Hematopoietic multipotent progenitor cell treated with erythropoietin and hydrocortisone succinate and interleukin-3 and kit ligand, for 8 days (in vitro differentiated cells): ENCODE results near the gene C12orf56.
"Not testable (repeated sequence)": the region's sequence is repeated elsewhere in the genome, so short reads cannot be mapped to it uniquely, and the experiment has no call there.

Source experiments
- DNase-seq: peaks from one replicate; pipeline ENCODE4 v3.0.0-alpha.2; 2015

C12orf56 gene

DNA sequence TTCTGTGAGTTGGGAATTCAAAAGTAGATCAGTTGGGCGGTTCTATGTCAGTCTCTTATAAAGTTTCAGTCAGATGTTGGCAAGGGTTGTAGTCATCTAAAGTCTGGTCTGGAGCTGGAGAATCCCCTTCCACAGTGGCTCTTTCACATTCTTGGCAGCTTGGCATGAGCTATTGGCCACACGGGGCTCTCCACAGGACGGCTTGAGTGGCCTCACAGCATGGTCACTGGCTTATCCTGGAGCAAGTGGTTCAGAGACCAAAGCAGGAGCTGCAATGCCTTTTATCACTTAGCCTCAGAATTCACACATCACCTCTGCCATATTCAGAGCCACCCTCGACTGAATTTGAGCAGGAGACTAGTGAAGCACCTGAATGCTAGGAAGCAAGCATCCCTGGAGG lies 161.3 kb downstream of the C12orf56 start:
- DNase-seq: no peak

DNA sequence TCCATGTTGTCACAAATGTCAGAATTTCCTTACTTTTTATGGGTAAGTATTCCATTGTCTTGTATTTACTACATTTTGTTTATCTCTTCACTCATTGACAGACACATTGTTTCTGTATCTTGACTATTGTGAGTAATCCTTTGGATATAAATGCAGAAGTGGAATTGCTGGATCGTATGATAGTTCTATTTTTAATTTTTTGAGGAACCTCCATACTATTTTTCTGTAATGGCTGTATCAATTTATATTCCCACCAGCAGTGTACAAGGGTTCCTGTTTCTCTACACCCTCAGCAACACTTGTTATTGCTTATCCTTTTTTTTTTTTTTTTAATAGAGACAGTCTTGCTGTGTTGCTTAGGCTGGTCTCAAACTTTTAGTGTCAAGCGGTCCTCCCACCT lies 164.9 kb downstream of the C12orf56 start:
- no peak for DNase-seq

DNA sequence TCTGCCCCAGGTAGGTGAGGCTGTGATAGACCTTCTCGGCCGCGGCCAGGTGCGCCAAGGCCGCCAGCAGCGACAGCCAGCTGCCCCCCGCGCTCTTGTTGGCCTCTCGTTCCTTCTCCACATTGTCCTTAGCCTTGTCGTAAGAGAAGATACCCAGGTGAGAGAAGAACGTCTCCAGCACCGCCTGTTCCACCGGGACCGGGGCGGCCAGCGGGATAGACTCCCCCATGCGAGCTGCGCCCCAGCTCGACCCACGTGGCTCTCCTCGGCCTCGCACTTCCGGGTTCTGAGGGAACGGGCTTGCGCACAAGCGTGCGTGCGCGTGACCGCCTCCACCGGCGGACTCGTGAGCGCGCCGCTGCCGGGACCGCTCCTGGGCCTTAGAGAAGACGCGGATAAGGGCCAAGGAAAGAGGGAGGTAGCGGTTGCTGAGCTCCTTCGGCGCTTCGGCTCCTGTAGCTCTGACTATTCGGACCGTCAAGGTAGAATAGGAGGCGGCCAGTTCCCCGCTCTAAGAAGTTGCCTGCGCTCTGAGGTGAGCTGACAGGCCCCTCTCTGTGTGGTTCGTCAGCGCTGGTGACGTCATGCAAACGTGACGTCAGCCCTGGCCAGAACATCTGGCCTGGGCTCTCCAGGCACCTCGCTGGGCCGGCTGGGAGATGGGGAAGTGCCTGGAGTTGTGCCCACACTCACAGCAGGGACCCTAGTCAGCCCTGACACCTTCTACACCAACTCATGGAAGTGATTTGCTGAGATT lies 168.4 kb downstream of the C12orf56 start, which contains the start of gene KICS2:
Gene KICS2, minus strand, starts transcription at position 288 of the 757 bp plus-strand sequence. Its CDS starts 59 bp downstream, at position 229.
- DNase-seq: peak; percentile 95

DNA sequence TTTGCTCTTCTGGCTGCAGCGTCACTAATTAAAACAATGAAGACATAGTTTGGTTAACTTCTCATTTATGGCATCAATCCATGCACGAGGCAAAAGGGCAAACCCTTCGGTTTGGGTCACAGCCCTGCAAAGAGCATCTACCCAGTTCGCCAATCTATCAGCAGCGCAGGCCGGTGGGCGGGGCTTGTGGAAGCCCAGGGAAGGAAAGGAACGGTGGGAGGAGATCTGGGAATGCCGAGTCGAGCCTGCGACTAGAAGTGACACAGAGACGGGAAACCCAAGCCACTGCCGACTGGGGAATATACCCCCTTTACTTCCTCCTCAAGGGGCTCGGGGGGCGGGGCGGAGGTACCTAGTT lies 168.9 kb downstream of the C12orf56 start:
- DNase-seq: peak; percentile 82

DNA sequence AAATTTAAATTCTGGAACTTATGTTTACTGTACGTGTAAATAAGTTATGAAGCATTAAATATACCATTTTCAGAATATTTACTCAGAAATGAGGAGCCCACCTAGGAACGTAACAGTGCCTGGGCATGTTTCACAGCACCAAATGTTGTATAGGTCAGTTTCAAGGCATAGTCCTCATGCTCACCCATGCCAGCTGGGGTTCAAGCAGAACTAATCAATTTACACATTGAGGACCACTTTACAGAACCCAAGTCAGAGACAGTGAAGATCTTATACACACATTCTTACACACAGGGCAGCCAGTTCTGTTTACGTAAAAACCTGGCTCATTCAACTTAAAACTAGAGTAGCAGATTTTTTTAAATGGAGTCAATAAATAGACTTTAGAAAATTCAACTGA lies 170.5 kb downstream of the C12orf56 start:
- no peak for DNase-seq

DNA sequence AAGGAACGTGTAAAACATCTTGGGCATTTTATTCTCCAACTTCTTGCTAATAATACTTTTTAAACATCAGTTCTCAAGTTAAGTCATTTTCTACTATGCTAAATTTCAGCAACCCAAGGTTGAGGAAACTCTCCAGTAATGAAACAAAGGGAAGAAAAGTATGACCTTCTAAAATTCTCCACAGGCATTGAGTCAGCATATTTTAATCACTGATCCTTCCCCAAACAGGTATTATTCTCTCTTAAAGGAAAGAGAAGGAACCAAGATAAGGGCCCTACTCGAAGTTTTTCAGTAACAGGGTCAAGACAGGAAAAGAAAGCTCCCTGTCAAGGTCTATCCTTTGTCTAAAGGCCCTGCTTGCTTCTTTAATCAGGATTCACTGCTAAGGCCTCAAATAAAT lies 171.4 kb downstream of the C12orf56 start:
- DNase-seq: peak; percentile 38

DNA sequence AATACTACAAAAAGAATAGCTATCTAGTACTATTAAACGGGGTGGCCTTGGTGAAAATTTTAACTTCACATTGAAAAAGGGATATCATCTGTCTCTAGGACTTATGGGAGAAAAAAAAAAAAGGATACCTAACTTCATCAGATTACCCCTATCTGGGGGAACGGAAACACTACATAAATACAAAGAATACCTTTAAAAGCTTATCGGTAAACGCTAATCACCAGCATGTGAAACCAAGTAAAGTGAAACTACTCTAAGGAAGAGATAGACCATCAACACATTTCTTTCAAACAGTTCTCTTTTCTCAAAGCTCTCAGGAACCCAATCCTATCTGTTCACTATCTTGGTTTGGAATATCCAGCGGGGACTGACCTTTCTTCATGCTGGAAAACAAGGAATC lies 172.0 kb downstream of the C12orf56 start:
- peak; percentile 45 for DNase-seq

DNA sequence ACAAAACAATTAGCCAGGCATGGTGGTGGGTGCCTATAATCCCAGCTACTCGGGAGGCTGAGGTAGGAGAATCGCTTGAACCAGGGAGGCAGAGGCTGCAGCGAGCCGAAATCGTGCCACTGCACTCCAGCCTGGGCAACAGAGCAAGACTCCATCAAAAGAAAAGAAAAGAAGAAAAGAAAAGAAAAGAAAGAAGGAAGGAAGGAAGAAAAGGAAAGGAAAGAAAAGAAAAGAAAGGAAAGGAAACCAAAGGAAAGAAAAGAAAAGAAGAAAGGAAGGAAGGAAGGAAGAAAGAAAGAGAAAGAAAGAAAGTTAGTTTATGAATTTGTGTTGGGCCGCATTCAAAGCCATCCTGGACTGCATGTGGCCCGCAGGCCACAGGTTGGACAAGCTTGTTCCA lies 172.9 kb downstream of the C12orf56 start:
- not testable (repeated sequence) for DNase-seq

DNA sequence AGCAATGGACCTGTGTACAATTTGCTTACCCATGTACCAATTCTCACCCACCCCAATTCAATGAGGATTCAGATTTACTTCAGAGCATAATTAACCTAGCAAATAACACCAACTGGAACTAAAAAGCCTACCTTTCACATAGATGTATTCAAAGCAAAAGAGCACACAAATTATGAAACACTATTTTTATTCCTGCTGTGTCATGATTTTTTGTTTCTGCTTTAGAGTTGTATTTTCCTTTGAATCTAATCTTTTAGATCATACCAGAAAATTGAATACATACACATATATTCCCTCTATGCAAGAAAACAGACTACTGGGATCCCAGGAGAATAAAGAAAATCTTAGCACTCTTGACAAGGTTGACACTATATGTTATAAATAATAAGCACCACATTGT lies 174.3 kb downstream of the C12orf56 start:
- no peak for DNase-seq
